A549 treated with CORT108297 at 1 μM for 4 hours (cell line): ENCODE data around the gene SGO1. TPM values are rescaled to one million over a fixed set of nuclear protein-coding genes. Genes with fewer than 3 reads are reported as not detected.

Experiments
- total RNA-seq: library from RNA; stranded (reverse); fragments of 200-300 nt; extraction: Qiagen RNA extraction; gene quantifications from 5 replicates; pipeline ENCODE4 v1.2.3, GENCODE V29; 2022

The SGO1 gene
- total RNA-seq, result 13.8 to 19.7 TPM (median 15.3 TPM) in 5 replicates

GRCh38 chr3:20185679-20186599 lies at the start of gene SGO1:
Gene SGO1 (minus strand): TSS chr3:20186206. CDS start chr3:20184027, 2,179 bp downstream.

Other genes with a start within 250 kb of the SGO1 start
- gene RAB5A, start 239.1 kb downstream of the SGO1 start, total RNA-seq, result 37.3 to 64.0 TPM (median 41.8 TPM) in 5 replicates
- gene PP2D1, start 173.9 kb downstream of the SGO1 start, total RNA-seq, result not detected in 5 replicates
- gene KAT2B, start 145.8 kb downstream of the SGO1 start, total RNA-seq, result 5.0 to 7.2 TPM (median 6.0 TPM) in 5 replicates